WERI-Rb-1 (cell line): ENCODE measurements around the gene HDC.

Experiments used
- DNase-seq: peaks from one replicate; pipeline ENCODE4 v3.0.0-alpha.2; 2020
- H3K27ac ChIP-seq: fragments of 250-450 bp; sonication (Bioruptor Pico); 2 replicates; pipeline ENCODE4 v1.5.1; 2020; ENCODE audit warnings: mild to moderate bottlenecking, moderate library complexity
- H3K27me3 ChIP-seq: fragments of 250-450 bp; sonication (Bioruptor Pico); 2 replicates; pipeline ENCODE4 v1.5.1; 2021; ENCODE audit warnings: mild to moderate bottlenecking, low read depth, moderate library complexity; ENCODE audit not compliant: insufficient read depth, severe bottlenecking
- H3K36me3 ChIP-seq: fragments of 250-450 bp; sonication (Bioruptor Pico); 2 replicates; pipeline ENCODE4 v1.5.1; 2020; ENCODE audit warnings: mild to moderate bottlenecking, moderate library complexity
- H3K4me3 ChIP-seq: 2 replicates; pipeline ENCODE4 v1.5.1; 2011; ENCODE audit warnings: low read depth, mild to moderate bottlenecking, control low read depth, low read length
- H3K9me3 ChIP-seq: fragments of 250-450 bp; sonication (Bioruptor Pico); 2 replicates; pipeline ENCODE4 v1.5.1; 2021; ENCODE audit warnings: mild to moderate bottlenecking, moderate library complexity; ENCODE audit not compliant: severe bottlenecking
- TF ChIP-seq, protein P1 (sequence below): IDR thresholded peaks from 2 replicates; pipeline ENCODE4 v1.5.1; 2011; ENCODE audit warnings: low read depth, mild to moderate bottlenecking, control low read depth, inconsistent platforms, low read length

The HDC gene

DNA sequence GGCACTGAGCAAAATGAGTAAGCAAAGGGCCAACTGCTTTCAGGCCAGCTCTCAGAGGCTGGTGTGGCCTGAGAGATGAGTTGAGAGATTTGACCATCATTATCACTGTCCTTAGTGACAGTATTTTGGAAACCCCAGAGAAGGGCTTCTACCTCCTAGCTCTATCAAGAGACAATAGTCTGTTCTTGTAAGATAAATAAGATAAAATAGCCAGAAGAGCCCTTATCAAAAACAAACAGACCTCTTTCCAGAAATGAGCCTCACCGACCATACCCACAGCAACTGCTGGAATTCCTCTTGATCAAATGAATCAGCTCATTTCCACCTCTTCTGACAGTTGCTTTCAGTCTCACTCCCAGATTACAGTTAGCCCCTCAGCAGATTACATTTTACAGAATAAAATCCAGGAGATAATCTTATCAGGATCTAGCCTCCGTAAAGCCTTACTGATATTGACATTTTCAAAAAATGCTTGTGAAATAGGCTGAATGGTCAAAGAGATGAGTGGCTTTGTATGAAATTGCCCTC lies 4.5 kb downstream of the HDC start:
- Histone ChIP-seq H3K4me3 (no peak overlapping the region), H3K36me3 (no peaks in the 10 kb centered on the region), H3K27ac (no peak overlapping the region), H3K9me3 (no peaks in the 10 kb centered on the region), H3K27me3 (no peaks in the 10 kb centered on the region)
- DNase-seq: no peak
- TF ChIP-seq, protein P1, sequence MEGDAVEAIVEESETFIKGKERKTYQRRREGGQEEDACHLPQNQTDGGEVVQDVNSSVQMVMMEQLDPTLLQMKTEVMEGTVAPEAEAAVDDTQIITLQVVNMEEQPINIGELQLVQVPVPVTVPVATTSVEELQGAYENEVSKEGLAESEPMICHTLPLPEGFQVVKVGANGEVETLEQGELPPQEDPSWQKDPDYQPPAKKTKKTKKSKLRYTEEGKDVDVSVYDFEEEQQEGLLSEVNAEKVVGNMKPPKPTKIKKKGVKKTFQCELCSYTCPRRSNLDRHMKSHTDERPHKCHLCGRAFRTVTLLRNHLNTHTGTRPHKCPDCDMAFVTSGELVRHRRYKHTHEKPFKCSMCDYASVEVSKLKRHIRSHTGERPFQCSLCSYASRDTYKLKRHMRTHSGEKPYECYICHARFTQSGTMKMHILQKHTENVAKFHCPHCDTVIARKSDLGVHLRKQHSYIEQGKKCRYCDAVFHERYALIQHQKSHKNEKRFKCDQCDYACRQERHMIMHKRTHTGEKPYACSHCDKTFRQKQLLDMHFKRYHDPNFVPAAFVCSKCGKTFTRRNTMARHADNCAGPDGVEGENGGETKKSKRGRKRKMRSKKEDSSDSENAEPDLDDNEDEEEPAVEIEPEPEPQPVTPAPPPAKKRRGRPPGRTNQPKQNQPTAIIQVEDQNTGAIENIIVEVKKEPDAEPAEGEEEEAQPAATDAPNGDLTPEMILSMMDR: no peak

DNA sequence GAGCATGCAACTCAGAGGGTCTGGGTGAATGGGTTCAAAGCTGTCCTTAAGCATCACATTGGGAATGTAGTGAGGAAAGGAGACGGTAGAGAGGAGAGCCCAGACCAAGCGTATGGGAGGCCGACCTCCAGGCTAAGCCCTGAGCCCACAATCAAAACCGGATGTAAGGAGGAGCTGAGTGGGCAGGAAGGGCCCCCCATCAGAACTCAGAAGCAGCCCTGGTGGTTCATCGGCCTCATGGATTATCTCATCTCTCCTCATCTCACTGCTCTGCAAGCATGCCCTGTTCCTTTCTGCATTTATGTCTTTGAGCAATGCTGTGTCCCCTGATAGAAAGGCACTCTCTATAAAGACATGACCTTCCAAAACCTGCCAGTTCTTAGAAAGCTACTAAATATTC lies 6.2 kb downstream of the HDC start:
- Histone ChIP-seq H3K27me3 (no peaks in the 10 kb centered on the region), H3K27ac (no peak overlapping the region), H3K4me3 (no peak overlapping the region), H3K36me3 (no peaks in the 10 kb centered on the region), H3K9me3 (no peaks in the 10 kb centered on the region)
- TF ChIP-seq, protein P1: no peak
- DNase-seq: no peak

DNA sequence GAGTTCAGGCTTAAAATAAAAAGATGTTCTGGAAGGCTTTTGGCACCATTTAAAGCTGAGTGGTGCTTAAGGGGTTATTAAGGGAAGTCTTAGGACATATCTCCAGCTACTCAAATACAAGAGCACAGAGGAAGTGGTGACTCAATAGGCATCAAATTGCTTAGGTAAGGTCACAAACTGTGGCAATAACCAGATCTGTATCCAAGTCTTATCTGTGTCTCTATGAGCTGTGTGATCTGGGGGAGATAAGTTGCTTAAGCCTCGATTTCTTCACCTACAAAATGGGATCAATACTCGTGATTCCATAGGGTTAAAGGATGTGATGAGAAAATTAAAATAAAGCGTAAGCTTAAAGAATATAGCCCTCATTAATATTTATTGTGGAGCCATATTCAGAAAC lies 7.6 kb downstream of the HDC start:
- Histone ChIP-seq H3K27ac (no peak overlapping the region), H3K4me3 (no peak overlapping the region), H3K9me3 (no peaks in the 10 kb centered on the region), H3K27me3 (no peaks in the 10 kb centered on the region), H3K36me3 (no peaks in the 10 kb centered on the region)
- DNase-seq: no peak
- TF ChIP-seq, protein P1: no peak

DNA sequence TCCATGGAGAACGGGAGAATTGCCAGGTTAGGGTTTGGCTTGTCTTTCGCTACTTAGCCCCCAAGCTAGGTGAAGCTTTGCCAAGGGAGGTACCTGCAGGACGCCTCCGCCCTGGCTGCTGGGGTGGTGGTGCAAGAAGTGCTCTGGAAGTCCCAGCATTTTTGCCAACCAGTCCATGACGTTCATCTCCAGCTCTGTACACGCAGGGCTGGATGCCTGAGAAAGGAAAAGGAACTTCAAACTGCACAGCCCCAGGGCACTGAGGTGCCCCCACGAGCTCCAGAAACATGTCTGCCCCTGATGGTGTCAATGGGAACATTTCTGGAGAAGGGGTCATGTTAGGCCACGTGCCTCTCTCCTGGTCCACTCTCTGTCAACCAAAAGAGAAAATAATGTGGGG lies 8.2 kb downstream of the HDC start:
- TF ChIP-seq, protein P1: no peak

DNA sequence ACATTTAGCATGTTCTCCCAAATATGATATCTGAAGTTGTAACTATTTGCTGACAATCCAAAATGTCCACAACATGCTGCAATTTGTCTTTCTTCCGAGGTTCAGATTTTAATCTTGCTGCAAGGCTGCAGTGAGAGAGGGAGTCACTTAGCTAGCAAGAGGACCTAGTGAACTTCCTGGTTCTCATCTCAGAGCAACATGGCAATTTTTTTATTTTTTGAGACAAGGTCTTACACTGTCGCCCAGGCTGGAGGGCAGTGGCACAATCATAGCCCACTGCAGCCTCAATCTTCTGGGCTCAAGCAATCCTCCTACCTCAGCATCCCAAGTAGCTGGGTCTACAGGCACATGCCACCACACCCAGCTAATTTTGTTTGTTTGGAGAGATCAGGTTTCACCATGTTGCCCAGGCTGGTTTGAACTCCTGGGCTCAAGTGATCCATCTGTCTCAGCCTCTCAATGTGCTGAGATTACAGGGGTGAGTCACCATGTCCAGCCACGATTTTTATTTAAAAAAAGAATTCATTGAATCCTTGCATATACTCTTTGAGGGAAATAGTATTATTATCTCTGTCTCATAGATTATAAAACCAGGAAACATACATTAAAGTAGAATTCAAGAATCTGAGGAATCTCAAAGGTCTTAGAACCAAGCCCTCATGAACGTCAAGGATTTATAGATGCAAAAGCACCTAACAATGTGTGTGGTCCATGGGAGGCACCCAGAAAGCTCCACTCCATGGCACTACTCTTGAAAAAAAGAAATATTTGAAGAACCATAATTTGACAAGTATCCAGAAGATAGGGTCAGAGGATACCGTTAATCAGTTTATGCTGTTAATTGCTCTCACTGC lies 9.1 kb downstream of the HDC start:
- Histone ChIP-seq H3K27ac (no peak overlapping the region), H3K4me3 (no peak overlapping the region)
- DNase-seq: no peak

More for the DNA sequence above, 8.2 kb downstream of the HDC start:
- DNase-seq: no peak
- no peak overlapping the region for H3K4me3 ChIP-seq
- no peaks in the 10 kb centered on the region for H3K9me3 ChIP-seq
- H3K27ac ChIP-seq: no peak overlapping the region
- H3K36me3 ChIP-seq: no peaks in the 10 kb centered on the region
- H3K27me3 ChIP-seq: no peaks in the 10 kb centered on the region

More for the DNA sequence above, 9.1 kb downstream of the HDC start:
- TF ChIP-seq, protein P1: no peak
- Histone ChIP-seq H3K36me3 (no peaks in the 10 kb centered on the region), H3K9me3 (no peaks in the 10 kb centered on the region), H3K27me3 (no peaks in the 10 kb centered on the region)
